ENCODE measurements around the gene MRPL12. TPM values are rescaled to one million over a fixed set of nuclear protein-coding genes. Genes with fewer than 3 reads are reported as not detected.

Gene MRPL12
- total and polyA plus RNA-seq, 2 donors (not counting 1 experiment from before 2014, with no cell fraction given), result 11.2 to 46.8 TPM

- DNase-seq (ENCODE audit: low read depth in 2 of 2), result no peak
- H4K20me1 ChIP-seq (ENCODE audit: control insufficient read depth, extremely low read depth, insufficient read depth, low read length), result peaks cover 2% of the 10 kb centered on the region
Observed at GRCh38 chr17:81687770-81688541, 15.2 kb upstream of the MRPL12 start.

GRCh38 chr17:81688616-81689015 lies 14.6 kb upstream of the MRPL12 start:
- H3K9me3 ChIP-seq (ENCODE audit: control insufficient read depth, insufficient read depth, low read depth, low read length), result no peaks in the 10 kb centered on the region
- H3K4me2 ChIP-seq (ENCODE audit: extremely low read depth, insufficient read depth, low read length), result no peak overlapping the region
- peaks cover 2% of the 10 kb centered on the region for H4K20me1 ChIP-seq (ENCODE audit: control insufficient read depth, extremely low read depth, insufficient read depth, low read length)
- no peak overlapping the region for H3K9ac ChIP-seq (ENCODE audit: insufficient read depth, low read length)
- TF ChIP-seq CTCF (conservative IDR thresholded peaks at IDR 0.05 in 1 of 2, IDR thresholded peaks at IDR 0.05 in 1 of 2; ENCODE audit: low read depth in 1 of 2, low read length in 2 of 2), result no peak
- no peak for TF ChIP-seq EZH2 (IDR thresholded peaks at IDR 0.05; ENCODE audit: low read length, missing control alignments)
- peaks cover 64% of the 10 kb centered on the region for H3K79me2 ChIP-seq (ENCODE audit: control insufficient read depth, insufficient read depth, low read length)
- peaks cover 57% of the 10 kb centered on the region for H3K36me3 ChIP-seq (ENCODE audit: control insufficient read depth, insufficient read depth, low read length)
- peaks cover 9% of the 10 kb centered on the region for H3K4me1 ChIP-seq (ENCODE audit: control insufficient read depth, extremely low read depth, insufficient read depth, low read length)
- no peak overlapping the region for H2AFZ ChIP-seq (ENCODE audit: low read length)
- no peak for DNase-seq (ENCODE audit: low read depth in 2 of 2)
- H3K4me3 ChIP-seq (replicated peaks in 1 of 4; ENCODE audit: control extremely low read depth in 1 of 4, insufficient read depth in 1 of 4, low read depth in 3 of 4, low read length in 4 of 4), result no peak overlapping the region
- no peak overlapping the region for H3K27ac ChIP-seq (ENCODE audit: insufficient read depth, low read length)
- no peaks in the 10 kb centered on the region for H3K27me3 ChIP-seq (ENCODE audit: control insufficient read depth, insufficient read depth, low read length)

More at GRCh38 chr17:81687770-81688541, 15.2 kb upstream of the MRPL12 start:
- H3K9me3 ChIP-seq (ENCODE audit: control insufficient read depth, insufficient read depth, low read depth, low read length), result no peaks in the 10 kb centered on the region
- TF ChIP-seq EZH2 (IDR thresholded peaks at IDR 0.05; ENCODE audit: low read length, missing control alignments) (no peak), CTCF (conservative IDR thresholded peaks at IDR 0.05 in 1 of 2, IDR thresholded peaks at IDR 0.05 in 1 of 2; ENCODE audit: low read depth in 1 of 2, low read length in 2 of 2) (no peak)
- H3K27ac ChIP-seq (ENCODE audit: insufficient read depth, low read length), result no peak overlapping the region
- H3K79me2 ChIP-seq (ENCODE audit: control insufficient read depth, insufficient read depth, low read length), result peaks cover 68% of the 10 kb centered on the region
- peaks cover 55% of the 10 kb centered on the region for H3K36me3 ChIP-seq (ENCODE audit: control insufficient read depth, insufficient read depth, low read length)
- H3K4me3 ChIP-seq (replicated peaks in 1 of 4; ENCODE audit: control extremely low read depth in 1 of 4, insufficient read depth in 1 of 4, low read depth in 3 of 4, low read length in 4 of 4), result no peak overlapping the region
- no peak overlapping the region for H2AFZ ChIP-seq (ENCODE audit: low read length)
- no peak overlapping the region for H3K9ac ChIP-seq (ENCODE audit: insufficient read depth, low read length)
- H3K27me3 ChIP-seq (ENCODE audit: control insufficient read depth, insufficient read depth, low read length), result no peaks in the 10 kb centered on the region
- H3K4me1 ChIP-seq (ENCODE audit: control insufficient read depth, extremely low read depth, insufficient read depth, low read length), result peaks cover 9% of the 10 kb centered on the region
- no peak overlapping the region for H3K4me2 ChIP-seq (ENCODE audit: extremely low read depth, insufficient read depth, low read length)

- H3K4me2 ChIP-seq (ENCODE audit: extremely low read depth, insufficient read depth, low read length), result no peak overlapping the region
- H2AFZ ChIP-seq (ENCODE audit: low read length), result no peak overlapping the region
- peaks cover 2% of the 10 kb centered on the region for H4K20me1 ChIP-seq (ENCODE audit: control insufficient read depth, extremely low read depth, insufficient read depth, low read length)
- DNase-seq (ENCODE audit: low read depth in 2 of 2), result no peak
- peaks cover 56% of the 10 kb centered on the region for H3K79me2 ChIP-seq (ENCODE audit: control insufficient read depth, insufficient read depth, low read length)
- no peak for TF ChIP-seq CTCF (conservative IDR thresholded peaks at IDR 0.05 in 1 of 2, IDR thresholded peaks at IDR 0.05 in 1 of 2; ENCODE audit: low read depth in 1 of 2, low read length in 2 of 2)
- no peak for TF ChIP-seq EZH2 (IDR thresholded peaks at IDR 0.05; ENCODE audit: low read length, missing control alignments)
- no peaks in the 10 kb centered on the region for H3K27me3 ChIP-seq (ENCODE audit: control insufficient read depth, insufficient read depth, low read length)
- H3K9me3 ChIP-seq (ENCODE audit: control insufficient read depth, insufficient read depth, low read depth, low read length), result no peaks in the 10 kb centered on the region
- H3K4me1 ChIP-seq (ENCODE audit: control insufficient read depth, extremely low read depth, insufficient read depth, low read length), result peaks cover 3% of the 10 kb centered on the region
- H3K36me3 ChIP-seq (ENCODE audit: control insufficient read depth, insufficient read depth, low read length), result peaks cover 66% of the 10 kb centered on the region
- H3K9ac ChIP-seq (ENCODE audit: insufficient read depth, low read length), result no peak overlapping the region
- H3K27ac ChIP-seq (ENCODE audit: insufficient read depth, low read length), result no peak overlapping the region
- no peak overlapping the region for H3K4me3 ChIP-seq (replicated peaks in 1 of 4; ENCODE audit: control extremely low read depth in 1 of 4, insufficient read depth in 1 of 4, low read depth in 3 of 4, low read length in 4 of 4)
Observed at GRCh38 chr17:81690066-81690465, 13.1 kb upstream of the MRPL12 start.
